ENCODE measurements around the gene PCDHGA6.
A peak's percentile ranks its signal among the peaks of the same experiment; 100 is the strongest.
"Not testable (repeated sequence)": the region's sequence is repeated elsewhere in the genome, so short reads cannot be mapped to it uniquely, and the experiment has no call there.

The PCDHGA6 gene

GRCh38 chr5:141373673-141374317 lies at the start of gene PCDHGA6:
Gene PCDHGA6 (plus strand): TSS chr5:141373891. CDS start chr5:141374084, 193 bp downstream.
- no peak for DNase-seq

DNA sequence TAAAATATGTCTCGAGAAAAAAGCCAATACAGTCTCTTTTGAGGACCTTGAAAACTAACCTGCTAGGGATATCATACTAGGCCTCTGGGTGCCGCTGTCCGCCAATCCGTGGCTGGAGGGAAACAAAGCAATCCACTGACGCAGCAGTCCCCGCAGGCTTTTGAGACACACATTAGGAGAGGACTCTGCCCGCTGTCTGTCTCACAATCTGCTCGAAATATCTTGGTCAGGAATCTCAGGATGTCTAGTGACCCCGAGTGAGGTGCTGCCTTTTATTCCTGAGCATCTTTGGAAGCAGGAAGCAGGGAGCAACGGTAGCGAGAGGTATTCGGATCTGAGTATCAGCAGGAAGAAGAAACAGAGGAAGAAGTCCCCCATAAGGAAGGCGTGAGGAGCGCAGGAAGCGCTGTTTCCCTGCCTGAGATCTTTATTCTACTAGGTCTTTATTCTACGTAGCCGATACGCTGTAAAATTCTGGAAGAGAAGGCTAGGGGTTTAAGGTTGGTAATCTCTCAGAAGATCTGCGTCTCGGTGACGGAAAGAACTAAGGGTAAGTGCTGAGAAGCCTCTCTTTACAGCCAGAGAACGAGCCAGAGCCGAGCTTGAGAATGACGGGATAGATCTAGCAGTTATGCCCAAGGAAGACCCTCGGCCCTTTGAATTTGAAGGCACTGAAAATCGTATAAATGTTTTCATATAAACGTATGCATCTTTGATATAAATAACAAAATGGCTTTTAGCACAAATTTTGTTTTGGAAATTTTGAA lies 47.4 kb upstream of the PCDHGA6 start:
- DNase-seq: peak; percentile 24 to 73 (median 54)

- no peak for DNase-seq
These were observed 45.5 kb upstream of the PCDHGA6 start for GRCh38 chr5:141328231-141328630.

GRCh38 chr5:141330299-141331080 lies 43.2 kb upstream of the PCDHGA6 start, which contains the start of gene PCDHGA1:
Gene PCDHGA1 (plus strand): TSS chr5:141330514.
- DNase-seq: peak in 1 of 6 experiments; percentile 8

DNA sequence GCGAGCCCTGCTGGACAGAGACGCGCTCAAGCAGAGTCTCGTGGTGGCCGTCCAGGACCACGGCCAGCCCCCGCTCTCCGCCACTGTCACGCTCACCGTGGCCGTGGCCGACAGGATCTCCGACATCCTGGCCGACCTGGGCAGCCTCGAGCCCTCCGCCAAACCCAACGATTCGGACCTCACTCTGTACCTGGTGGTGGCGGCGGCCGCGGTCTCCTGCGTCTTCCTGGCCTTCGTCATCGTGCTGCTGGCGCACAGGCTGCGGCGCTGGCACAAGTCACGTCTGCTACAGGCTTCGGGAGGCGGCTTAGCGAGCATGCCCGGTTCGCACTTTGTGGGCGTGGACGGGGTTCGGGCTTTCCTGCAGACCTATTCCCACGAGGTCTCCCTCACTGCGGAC lies 41.1 kb upstream of the PCDHGA6 start:
- not testable (repeated sequence) for DNase-seq

- no peak for DNase-seq
These were observed 35.0 kb upstream of the PCDHGA6 start, which contains the start of gene PCDHGA2 for GRCh38 chr5:141338538-141339306. Gene PCDHGA2 (plus strand): TSS chr5:141338760.

DNA sequence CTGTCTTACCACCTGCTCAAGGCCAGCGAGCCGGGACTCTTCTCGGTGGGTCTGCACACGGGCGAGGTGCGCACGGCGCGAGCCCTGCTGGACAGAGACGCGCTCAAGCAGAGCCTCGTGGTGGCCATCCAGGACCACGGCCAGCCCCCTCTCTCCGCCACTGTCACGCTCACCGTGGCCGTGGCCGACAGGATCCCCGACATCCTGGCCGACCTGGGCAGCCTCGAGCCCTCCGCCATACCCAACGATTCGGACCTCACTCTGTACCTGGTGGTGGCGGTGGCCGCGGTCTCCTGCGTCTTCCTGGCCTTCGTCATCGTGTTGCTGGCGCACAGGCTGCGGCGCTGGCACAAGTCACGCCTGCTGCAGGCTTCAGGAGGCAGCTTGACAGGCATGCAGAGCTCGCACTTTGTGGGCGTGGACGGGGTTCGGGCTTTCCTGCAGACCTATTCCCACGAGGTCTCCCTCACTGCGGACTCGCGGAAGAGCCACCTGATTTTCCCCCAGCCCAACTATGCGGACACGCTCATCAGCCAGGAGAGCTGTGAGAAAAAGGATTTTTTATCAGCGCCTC lies 32.8 kb upstream of the PCDHGA6 start:
- not testable (repeated sequence) for DNase-seq

GRCh38 chr5:141342773-141343172 lies 30.9 kb upstream of the PCDHGA6 start:
- no peak for DNase-seq

DNA sequence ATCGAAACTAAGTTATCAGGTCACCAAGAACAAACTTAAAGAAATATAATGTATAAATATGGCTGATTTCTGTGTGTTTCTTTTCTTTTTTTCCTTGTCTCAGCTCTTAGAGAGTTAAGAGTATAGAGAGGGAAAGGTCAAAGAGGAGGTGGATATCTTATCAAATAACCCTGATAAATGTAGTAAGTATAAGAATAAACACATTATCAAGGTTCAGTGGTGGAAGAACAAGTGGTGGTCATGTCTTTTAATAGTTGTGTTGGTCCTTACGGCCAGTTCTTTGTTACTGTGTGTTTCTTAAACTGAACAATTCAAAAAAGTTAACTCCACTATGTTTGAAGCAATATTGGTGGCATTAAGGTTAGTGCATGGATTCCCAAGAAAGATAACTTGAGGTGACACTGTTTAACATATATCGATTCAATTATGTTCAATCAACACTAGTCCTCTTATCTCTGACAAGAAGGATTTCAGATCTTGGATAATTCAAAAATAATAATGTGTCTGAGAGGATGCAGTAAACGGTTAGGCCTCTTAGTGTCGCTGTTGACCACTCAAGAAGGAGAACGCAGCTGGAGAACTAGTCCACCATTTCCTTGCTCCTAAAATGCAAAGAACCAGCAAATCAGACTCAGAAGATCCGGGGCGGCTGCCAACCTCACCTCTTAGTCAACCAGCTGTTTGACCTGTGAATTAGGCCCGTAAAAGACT lies 30.3 kb upstream of the PCDHGA6 start, which contains the start of gene PCDHGA3:
Gene PCDHGA3 (plus strand): TSS at position 588 of the 711 bp plus-strand sequence. CDS start 205 bp downstream, outside the sequence.
- no peak for DNase-seq

- DNase-seq: no peak
These were observed 29.7 kb upstream of the PCDHGA6 start for GRCh38 chr5:141343953-141344463.

GRCh38 chr5:141345327-141345726 lies 28.4 kb upstream of the PCDHGA6 start:
- DNase-seq: no peak

DNA sequence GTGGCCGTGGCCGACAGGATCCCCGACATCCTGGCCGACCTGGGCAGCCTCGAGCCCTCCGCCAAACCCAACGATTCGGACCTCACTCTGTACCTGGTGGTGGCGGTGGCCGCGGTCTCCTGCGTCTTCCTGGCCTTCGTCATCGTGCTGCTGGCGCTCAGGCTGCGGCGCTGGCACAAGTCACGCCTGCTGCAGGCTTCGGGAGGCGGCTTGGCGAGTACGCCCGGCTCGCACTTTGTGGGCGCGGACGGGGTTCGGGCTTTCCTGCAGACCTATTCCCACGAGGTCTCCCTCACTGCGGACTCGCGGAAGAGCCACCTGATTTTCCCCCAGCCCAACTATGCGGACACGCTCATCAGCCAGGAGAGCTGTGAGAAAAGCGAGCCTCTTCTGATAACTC lies 27.7 kb upstream of the PCDHGA6 start:
- DNase-seq: not testable (repeated sequence)

- peak in 2 of 6 experiments; percentile 17 to 18 for DNase-seq
These were observed 23.6 kb upstream of the PCDHGA6 start, which contains the start of gene PCDHGB1 for GRCh38 chr5:141349917-141350619. Gene PCDHGB1 (plus strand): TSS chr5:141350099. CDS start chr5:141350261, 162 bp downstream.

DNA sequence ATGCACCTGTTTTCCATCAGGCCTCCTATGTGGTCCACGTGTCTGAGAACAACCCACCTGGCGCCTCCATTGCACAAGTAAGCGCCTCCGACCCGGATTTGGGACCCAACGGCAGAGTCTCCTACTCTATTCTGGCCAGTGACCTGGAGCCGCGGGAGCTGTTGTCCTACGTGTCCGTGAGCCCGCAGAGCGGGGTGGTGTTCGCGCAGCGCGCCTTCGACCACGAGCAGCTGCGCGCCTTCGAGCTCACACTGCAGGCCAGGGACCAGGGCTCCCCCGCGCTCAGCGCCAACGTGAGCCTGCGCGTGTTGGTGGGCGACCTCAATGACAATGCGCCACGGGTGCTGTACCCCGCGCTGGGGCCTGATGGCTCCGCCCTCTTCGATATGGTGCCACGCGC lies 22.1 kb upstream of the PCDHGA6 start:
- no peak for DNase-seq

- DNase-seq: no peak
These were observed 18.7 kb upstream of the PCDHGA6 start, which contains the start of gene PCDHGA4 for GRCh38 chr5:141354900-141355469. Gene PCDHGA4 (plus strand): TSS chr5:141355021. CDS start chr5:141355108, 87 bp downstream.

DNA sequence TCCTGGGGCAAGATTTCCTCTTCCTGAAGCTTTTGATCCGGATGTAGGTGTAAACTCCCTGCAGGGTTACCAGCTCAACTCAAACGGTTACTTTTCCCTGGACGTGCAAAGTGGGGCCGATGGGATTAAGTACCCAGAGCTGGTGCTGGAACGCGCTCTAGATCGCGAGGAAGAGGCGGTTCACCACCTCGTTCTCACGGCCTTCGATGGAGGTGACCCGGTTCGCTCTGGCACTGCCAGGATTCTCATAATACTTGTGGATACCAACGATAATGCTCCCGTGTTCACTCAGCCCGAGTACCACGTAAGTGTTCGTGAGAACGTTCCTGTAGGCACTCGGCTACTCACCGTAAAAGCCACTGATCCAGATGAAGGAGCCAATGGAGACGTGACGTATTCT lies 18.1 kb upstream of the PCDHGA6 start:
- no peak for DNase-seq

DNA sequence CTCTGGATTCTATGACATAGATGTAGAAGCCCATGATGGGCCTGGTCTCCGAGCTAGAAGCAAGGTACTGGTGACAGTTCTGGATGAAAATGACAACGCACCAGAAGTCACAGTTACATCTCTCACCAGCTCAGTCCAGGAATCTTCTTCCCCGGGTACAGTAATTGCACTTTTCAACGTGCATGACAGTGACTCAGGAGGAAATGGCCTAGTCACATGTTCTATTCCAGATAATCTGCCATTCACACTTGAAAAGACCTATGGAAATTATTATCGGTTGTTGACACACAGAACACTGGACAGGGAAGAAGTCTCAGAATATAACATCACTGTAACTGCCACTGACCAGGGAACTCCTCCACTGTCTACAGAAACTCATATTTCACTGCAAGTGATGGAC lies 17.6 kb upstream of the PCDHGA6 start:
- no peak for DNase-seq

GRCh38 chr5:141356950-141357349 lies 16.7 kb upstream of the PCDHGA6 start:
- DNase-seq: no peak

- DNase-seq: no peak
These were observed 13.8 kb upstream of the PCDHGA6 start, which contains the start of gene PCDHGB2 for GRCh38 chr5:141359790-141360426. Gene PCDHGB2 (plus strand): TSS chr5:141359994. CDS start chr5:141360136, 142 bp downstream.
